HG02571 (cell line): Measurements from ENCODE around the gene XAB2.
A peak's percentile ranks its signal among the peaks of the same experiment; 100 is the strongest.
"Not testable (repeated sequence)": the region's sequence is repeated elsewhere in the genome, so short reads cannot be mapped to it uniquely, and the experiment has no call there.

Experiments used
- ATAC-seq: cut with Tn5 transposase; IDR thresholded peaks from one replicate; pipeline ENCODE4 v1.9.1; 2021; ENCODE audit warnings: mild to moderate bottlenecking, moderate library complexity; ENCODE audit not compliant: unreplicated experiment

The XAB2 gene

GRCh38 chr19:7650148-7650547 lies 20.8 kb upstream of the XAB2 start:
- no peak for ATAC-seq

- no peak for ATAC-seq
Observed at GRCh38 chr19:7648265-7649014, 19.1 kb upstream of the XAB2 start.

GRCh38 chr19:7647156-7647555 lies 17.8 kb upstream of the XAB2 start:
- ATAC-seq = no peak

DNA sequence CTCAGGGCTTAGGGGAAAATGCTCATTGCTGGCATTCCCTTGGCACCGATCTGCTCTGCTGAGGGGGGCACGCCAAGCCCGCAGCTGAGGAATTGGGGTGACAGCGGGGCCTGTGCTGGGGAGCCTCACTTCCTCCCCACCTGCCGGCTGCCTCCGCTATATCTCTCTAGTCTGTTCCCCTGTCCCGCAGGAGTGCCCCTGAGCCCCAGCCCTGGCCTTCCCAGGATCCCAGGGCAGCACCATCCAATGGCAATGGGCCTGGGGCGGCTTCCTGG lies 17.0 kb upstream of the XAB2 start:
- no peak for ATAC-seq

DNA sequence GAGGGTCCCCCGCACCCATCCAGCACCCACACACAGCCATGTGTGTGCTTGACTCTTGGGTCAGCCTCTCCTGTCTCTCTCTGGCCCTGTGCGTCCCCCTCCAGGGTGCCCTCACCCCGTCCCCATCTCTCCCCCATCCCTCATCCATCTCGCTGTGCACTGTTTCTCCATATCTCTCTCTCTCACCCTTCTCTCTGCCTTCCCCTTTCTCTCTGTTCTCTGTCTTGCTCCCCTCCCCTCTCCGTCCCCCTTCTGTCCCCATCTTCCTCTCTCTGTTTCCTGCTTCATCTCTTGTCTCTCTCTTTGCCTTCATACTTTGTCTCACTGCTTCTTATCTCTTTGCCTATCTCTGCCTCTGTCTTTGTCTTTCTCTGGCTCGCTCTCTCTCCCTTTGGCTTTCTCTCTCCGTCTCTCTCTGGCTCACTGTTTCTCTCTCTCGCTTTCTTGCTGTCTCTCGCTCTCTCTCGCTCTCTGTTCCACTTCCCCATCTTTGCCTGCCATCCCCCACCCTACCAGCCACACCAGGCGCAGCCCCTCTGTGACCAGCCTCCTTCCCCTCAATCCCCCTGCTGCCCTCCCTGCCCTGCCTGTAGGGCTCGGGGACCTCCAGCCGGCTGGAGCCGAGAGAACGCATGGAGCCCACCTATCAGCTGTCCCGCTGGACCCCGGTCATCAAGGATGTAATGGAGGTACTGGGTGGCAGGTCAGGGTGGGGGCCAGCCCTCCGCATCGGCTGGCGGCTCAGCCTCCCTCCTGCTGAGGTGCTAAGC lies 16.5 kb upstream of the XAB2 start:
- ATAC-seq = no peak

- no peak for ATAC-seq
Observed at GRCh38 chr19:7645163-7645562, 15.8 kb upstream of the XAB2 start.

GRCh38 chr19:7644550-7644877 lies 15.2 kb upstream of the XAB2 start:
- ATAC-seq = no peak

- ATAC-seq = not testable (repeated sequence)
Observed at GRCh38 chr19:7643629-7644549, 14.5 kb upstream of the XAB2 start.

- ATAC-seq = no peak
Observed at GRCh38 chr19:7643031-7643415, 13.7 kb upstream of the XAB2 start.

DNA sequence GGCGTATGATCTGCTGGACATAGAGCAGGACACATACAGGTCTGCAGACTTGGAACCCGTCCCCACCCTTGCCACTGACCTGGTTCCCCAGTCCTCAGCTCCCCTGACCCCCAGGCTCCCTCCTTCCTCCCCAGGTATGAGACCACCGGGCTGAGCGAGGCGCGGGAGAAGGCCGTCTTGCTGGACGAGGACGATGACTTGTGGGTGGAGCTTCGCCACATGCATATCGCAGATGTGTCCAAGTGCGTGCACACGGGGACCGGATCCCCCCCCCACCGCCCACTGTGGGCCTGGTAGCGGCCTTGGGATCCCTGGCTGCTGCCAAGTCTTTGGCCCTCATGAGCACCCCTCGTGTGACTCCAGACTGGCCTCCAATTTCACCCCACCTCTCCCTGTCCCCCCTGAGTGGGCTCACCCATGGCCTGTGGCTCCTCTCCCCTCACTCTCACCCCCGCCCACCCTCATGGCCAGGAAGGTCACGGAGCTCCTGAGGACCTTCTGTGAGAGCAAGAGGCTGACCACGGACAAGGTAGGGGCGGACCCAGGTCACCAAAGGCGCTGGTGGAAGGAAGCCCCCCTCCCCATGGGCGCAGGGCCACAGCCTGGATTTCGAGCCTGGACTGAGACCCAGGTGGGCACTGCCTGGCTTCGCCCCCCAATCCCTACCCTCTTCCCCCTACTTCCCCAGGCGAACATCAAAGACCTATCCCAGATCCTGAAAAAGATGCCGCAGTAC lies 13.1 kb upstream of the XAB2 start:
- no peak for ATAC-seq

GRCh38 chr19:7641290-7642276 lies 12.2 kb upstream of the XAB2 start:
- ATAC-seq = no peak

DNA sequence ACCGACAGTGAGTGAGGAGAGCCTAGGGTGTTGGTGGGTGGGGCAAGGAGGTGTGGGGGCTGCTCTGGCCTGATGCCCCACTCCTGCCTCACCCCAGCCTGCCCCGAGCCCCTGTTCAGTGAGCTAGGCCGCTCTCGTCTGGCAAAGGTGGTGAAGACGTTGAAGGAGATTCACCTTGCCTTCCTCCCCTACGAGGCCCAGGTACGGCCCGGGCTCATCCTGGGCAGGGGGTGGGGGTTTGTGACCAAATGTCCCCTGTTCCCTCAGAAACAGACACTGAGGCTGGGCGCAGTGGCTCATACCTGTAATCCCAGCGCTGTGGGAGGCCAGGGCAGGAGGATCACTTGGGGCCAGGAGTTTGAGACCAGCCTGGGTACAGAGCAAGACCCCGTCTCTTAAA lies 11.5 kb upstream of the XAB2 start:
- ATAC-seq = no peak

DNA sequence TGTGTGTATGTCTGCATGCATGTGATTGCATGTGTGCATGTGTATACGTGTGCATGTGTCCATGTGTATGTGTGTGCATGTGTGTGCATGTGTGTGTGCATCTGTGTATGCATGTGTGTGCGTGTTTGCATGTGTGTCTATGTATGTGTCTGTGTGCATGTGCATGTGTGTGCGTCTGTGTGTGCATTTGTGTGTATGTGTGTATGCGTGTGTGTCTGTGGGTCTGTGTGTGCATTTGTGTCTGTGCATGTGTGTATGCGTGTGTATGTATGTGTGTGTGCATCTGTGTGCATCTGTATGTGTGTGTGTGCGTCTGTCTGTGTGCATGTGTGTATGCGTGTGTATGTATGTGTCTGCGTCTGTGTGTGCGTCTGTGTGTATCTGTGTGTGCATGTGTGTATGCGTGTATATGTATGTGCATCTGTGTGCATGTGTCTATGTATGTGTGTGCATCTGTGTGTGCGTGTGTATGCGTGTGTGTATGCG lies 10.6 kb upstream of the XAB2 start:
- ATAC-seq = no peak

DNA sequence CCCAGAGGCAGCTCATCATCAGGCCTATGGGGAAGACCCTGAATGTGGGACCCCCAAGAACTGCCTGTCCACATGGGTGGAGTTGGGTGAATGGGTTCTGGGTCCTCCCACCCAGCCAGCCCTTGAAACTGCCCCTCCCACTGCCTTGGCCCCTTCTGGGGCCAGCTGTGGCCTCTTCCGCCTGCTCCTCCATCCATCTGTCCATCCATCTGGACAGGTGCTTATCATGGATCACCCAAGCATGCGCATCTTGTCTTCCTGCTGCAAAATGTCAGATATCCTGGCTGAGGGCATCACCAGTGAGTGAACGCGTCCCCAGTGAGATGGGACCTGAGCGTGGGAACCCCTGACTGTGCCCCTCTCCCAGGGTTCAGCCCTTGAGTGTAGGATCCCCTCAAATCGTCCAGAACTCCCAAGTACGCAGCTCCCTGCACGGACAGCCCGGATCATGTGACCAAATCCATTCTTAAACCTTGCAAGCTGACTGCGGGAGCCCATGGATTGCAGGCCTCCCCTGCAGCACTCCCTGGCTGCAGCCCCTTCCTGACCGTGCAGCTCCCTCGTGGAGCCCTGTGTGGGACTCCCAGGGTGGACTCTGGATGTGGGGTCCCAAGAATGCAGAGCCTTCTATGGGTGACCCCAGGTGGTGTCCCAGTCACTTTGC lies 9.6 kb upstream of the XAB2 start:
- ATAC-seq = no peak

DNA sequence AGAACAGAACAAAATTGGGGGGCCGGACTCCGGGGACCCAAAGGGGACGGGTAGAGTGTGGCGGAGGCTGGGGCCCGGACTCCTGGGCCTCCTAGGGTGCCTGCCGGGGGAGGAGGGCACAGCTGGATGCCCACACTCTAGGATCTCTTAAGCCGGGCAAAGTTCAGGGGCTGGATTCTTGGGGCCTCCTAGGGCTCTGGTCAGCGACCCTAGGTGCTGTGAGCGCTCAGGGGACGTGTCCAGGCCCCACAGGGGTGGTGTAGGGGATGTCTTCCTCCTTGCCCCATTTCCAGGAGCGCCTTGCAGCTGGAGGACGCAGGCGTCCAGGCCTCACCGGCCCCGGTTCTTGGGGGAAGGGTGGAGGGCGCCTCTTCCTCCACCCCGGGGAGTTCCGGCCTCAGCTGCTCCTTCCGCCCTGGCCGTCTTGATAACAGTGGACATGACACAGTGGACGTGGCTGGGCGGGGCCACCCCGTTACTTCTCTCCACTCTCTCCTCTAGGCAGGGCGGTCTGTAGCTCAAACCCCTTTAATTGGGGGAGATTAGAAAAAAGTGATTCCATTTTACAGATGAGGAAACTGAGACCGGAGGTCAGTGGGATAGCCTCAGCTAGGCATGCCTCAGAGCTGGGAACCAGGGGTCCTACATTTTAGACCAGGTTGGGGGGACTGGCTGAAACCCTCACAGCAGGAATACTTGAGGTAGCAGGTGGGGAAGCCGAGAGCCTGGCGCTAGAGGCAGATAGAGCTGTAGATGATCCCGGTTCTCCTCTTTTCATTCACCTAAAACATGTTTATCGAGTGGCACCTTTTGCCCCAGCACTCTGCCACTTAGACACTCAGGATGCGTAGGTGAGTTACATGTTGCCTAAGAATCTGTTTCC lies 8.3 kb upstream of the XAB2 start:
- ATAC-seq = no peak

- peak; percentile 58 for ATAC-seq
Observed at GRCh38 chr19:7636691-7637373, 7.5 kb upstream of the XAB2 start, which contains the start of gene STXBP2. Gene STXBP2, plus strand, starts transcription at chr19:7637110. Its CDS starts 40 bp downstream, at chr19:7637150.

- ATAC-seq = no peak
Observed at GRCh38 chr19:7636317-7636690, 7.0 kb upstream of the XAB2 start.

DNA sequence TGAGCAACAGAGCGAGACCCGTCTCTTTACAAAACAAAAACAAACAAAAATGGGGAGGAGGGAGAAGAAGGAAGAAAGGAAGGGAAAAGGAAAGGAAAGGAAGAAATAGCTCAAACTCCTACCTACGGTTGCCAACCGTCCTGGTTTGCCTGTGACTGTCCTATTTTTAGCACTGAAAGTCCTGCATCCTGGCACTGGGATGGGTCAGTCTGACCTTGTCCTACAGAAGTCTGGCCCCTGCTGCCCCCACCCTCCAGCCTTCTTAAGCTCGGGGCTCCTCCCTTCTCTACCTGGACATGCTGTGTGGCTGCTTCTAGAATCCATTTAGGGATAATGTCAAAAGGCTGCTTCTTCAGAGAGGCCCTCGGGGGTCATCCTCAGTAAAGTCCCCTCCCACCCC lies 6.3 kb upstream of the XAB2 start:
- ATAC-seq = no peak
